ENCODE results near the gene FBXW8.

GRCh38 chr12:117079487-117079886, 168.7 kb downstream of the FBXW8 start:
- no peak for TF ChIP-seq REST (IDR thresholded peaks at IDR 0.05; ENCODE audit: insufficient read depth in 1 of 2, low read depth in 2 of 2, low read length in 2 of 2)
- TF ChIP-seq TAF1 (IDR thresholded peaks at IDR 0.05; ENCODE audit: borderline replicate concordance, insufficient read depth, low read length), result no peak
